Esophagus muscularis mucosa (tissue), 4 donors: ENCODE results near the gene KTN1.

ENCODE experiments used
- CTCF ChIP-seq, 3 experiments: fragments of 200-600 bp in 2 of 3; fragments of 450-650 bp in 1 of 3; sonication (generic) in 2 of 3; IDR thresholded peaks; one replicate each; pipeline ENCODE4 v1.5.1; 2017 to 2019; ENCODE audit warnings: antibody characterized with exemption in 3 of 3, mild to moderate bottlenecking in 2 of 3, moderate library complexity in 1 of 3
- EP300 ChIP-seq: sonication (generic); formaldehyde crosslinking; IDR thresholded peaks from one replicate; pipeline ENCODE4 v1.6.1; 2017; ENCODE audit warnings: antibody characterized with exemption
- POLR2A ChIP-seq: fragments of 450-650 bp; IDR thresholded peaks from one replicate; pipeline ENCODE4 v1.6.1; 2017; ENCODE audit warnings: antibody characterized with exemption, moderate library complexity, mild to moderate bottlenecking, low read depth
- POLR2AphosphoS5 ChIP-seq, 2 donors: sonication (generic); formaldehyde crosslinking; IDR thresholded peaks; one replicate each; pipeline ENCODE4 v1.6.1; 2017; ENCODE audit warnings: antibody characterized with exemption in 2 of 2

- TF ChIP-seq POLR2AphosphoS5 (IDR thresholded peaks at IDR 0.05) (no peak), CTCF (IDR thresholded peaks at IDR 0.05) (no peak), POLR2A (no peak), EP300 (no peak)
Measured at GRCh38 chr14:55722054-55722453, 142.0 kb downstream of the KTN1 start.
